ENCODE measurements around the gene CACNA1C.
"Not testable (repeated sequence)": the region's sequence is repeated elsewhere in the genome, so short reads cannot be mapped to it uniquely, and the experiment has no call there.

Gene CACNA1C

DNA sequence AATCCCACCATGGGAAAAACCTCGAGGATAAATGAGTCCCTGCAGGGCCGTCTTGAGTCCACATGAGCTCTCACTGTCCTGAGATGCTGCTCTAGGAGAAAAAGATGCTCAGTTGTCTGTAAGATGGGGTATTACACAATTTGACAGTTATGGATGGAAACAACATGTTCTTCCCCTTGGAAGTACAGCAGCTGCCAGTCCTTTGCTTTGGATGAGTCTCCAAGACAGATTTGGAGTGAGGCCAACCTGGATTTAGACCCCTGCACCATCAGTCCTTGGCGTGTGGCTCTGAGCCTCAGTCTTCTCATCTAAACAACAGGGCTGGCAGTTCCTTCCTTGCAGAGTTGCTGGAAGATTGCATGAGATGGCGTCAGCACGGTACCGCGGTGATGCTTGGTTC is 432.9 kb downstream of the CACNA1C start:
- DNase-seq (ENCODE audit: low spot score), result no peak

DNA sequence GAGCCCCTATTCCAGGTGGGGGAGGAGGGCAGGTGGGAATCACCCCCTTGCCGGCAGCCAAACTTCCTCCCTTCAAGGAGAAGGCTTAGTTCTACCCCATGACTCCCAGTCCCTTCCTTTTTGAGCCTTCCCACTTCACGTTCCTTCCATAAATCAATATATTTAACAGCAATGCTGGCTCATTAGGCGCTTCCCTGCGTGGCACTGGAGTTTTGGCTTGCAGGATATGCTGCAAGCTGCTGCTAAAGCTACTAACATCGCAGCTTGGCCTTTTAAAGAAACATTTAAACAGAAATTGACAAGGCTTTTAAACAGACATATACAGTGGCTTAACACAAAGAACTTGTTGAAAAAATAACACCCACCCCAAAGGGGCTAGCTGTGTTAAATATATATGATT is 434.0 kb downstream of the CACNA1C start:
- no peak for DNase-seq (ENCODE audit: low spot score)

DNA sequence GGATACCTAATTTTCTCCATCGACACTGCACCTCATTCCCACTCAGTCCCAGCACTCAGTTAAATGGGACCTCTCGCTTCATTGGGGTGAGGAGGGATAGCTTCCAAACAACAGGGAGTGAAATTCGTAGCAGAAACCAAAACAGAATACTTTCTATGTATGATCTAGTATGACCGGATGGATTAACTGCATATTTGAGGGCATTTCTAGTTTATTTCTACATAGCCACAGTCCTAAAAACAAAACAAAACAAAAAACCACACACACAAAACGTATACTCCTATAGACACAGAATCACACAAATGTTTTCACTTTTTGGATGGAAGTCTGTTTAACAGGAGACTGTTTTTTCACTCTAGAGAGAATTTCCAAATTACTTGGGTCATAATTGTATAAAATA is 434.5 kb downstream of the CACNA1C start:
- DNase-seq (ENCODE audit: low spot score), result no peak

DNA sequence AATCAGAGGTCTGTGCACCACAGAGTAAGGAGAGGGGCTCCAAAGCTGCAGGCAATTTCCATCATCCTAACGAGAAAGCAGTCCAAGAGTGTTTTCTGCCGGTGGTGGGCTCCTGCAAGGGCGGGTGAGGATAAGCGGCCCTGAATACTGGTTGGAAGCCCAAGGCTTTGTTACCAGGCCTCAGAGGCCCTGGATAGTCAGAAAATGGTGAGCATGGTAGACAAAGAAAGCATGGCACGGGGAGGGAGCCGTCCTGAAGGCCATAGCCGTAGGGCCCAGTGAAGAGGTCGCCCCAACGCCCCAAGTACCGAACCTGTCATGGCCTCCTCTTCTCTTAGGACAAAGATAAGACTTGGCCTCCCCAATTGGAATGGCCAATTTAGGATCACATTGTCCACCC is 435.3 kb downstream of the CACNA1C start:
- no peak for DNase-seq (ENCODE audit: low spot score)

DNA sequence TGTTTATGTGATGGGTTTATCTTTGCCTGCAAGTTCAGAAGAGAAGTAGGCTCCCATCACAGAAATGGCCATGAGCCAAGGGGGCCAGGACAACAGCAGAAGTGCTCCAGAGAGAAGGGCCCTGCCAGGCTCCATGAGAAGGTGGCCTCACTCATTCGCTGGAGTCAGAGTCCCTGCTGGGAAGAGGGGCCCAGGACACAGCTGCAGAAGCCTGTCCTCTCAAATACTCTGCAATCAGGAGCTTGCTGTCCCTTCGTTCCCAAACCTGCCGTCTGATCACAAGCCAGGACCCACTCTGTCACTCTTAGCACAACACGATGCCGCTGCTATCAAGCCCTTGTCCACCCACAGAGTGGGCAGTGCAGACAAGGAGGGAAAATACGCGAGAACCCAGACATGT is 435.8 kb downstream of the CACNA1C start:
- DNase-seq (ENCODE audit: low spot score), result no peak

DNA sequence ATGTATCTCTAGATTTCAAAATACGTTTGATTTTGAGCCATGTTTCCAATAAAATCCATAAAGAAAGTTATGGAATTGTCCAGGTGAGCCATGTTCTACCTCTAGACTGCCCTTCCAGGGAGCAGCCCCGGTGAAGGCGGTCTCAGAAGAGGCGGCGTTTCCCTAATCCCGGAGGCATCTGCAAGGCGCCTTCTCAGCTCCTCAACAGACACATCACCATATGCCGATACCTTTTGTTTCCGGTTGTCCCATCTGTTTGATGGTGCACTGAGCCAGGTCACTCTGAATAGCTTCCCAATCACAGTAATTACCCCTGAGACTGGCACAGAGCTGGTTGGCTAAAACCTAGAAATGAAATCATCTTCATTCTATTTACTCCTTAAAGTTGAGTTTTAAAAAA is 436.5 kb downstream of the CACNA1C start:
- DNase-seq (ENCODE audit: low spot score), result no peak

DNA sequence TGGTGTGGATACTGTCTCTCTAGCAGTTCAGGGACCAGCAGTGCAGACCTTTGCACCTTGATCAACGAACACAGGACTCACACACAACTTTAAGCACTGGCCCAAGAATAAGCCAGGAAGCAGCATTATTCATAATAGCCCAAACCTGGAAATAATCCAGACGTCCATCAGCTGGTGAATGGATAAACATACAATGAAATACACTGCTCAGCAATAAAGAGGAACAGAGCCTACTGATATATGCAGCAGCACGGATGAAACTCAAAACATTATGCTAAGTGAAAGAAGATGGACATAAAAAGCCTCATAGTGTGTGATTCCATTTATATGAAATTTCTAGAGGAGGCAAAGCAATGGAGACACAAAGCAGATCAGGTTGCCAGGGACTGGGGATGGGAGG is 438.0 kb downstream of the CACNA1C start:
- no peak for DNase-seq (ENCODE audit: low spot score)

DNA sequence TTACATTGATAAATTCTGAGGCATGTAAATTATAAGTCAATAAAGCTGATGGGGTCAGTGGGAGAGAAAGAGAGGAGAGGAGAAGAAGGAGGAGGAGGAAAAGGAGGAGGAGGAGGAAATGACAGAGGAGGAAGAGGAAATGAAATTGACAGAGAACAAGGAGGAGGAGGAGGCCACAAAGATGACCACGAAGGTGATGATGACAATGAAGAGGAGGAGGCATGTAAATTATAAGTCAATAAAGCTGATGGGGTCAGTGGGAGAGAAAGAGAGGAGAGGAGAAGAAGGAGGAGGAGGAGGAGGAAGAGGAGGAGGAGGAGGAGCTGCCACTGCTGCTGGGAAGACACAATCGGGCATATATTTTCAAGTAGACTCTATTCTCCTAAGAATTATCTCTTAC is 438.6 kb downstream of the CACNA1C start:
- DNase-seq (ENCODE audit: low spot score), result not testable (repeated sequence)

DNA sequence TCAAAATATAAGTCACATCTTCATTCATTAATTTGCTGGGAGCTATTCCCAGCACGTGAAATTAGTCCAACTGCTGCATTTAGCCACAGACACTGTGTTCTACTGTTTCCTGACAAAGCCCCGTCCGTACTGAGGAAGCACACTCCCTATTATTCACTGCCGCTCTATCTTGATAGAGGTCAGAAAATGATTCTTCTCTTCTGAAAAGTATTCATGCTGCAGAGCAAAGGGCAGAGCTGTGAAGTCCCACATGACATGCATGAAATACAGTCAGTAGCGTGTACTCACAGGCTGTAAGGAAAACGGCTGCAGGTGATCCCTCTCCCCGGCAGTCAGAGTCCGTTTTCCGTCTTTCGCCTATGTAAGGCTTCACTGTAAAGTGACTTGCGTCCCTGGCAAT is 439.4 kb downstream of the CACNA1C start:
- DNase-seq (ENCODE audit: low spot score), result no peak

DNA sequence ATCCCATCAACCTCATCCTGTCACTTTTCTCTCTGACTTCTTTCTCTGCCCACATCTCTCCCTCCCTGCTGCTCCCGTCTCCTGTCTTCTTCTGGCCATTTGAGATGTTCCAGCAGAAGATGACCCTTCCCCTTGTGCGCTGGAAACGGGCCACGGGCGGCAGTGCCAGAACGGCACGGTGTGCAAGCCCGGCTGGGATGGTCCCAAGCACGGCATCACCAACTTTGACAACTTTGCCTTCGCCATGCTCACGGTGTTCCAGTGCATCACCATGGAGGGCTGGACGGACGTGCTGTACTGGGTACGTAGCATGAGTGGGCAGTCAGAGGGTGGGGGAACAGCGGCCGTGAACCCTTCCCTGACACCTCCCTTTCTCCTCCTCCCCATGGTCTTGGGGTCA is 440.3 kb downstream of the CACNA1C start:
- no peak for DNase-seq (ENCODE audit: low spot score)

DNA sequence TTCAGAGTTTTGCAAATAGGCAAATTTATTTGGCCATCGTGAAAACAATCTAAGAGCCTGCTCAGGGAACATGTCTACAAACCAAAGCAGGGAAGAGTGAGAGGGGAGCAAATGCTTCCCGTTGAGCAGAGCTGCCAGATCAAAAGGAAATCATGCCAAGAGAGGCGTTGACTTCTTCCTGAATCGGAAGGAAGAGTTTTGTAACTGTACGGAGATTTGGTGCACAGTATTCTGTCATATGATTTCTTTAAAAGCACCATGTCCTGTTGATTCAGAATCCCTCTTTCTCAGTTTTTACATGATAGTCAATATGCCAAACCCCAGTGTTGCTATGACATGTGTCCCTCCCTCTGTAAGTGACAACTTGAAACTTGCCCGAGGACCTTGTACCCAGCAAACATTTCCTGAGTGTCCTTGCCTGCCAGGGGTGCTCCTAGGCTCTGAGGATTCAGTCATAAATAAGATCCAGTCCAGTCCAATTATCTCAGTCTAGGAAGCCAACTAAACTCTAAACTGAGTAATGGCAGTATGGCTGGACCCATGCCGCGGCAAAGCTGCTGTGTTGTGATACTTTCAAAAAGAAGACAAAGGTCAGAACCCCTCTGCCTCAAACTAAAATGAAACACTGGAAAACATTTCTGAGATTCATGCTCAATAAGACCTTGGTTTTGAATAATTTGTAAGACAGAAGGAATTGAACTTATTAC is 441.9 kb downstream of the CACNA1C start:
- DNase-seq (ENCODE audit: low spot score), result no peak

DNA sequence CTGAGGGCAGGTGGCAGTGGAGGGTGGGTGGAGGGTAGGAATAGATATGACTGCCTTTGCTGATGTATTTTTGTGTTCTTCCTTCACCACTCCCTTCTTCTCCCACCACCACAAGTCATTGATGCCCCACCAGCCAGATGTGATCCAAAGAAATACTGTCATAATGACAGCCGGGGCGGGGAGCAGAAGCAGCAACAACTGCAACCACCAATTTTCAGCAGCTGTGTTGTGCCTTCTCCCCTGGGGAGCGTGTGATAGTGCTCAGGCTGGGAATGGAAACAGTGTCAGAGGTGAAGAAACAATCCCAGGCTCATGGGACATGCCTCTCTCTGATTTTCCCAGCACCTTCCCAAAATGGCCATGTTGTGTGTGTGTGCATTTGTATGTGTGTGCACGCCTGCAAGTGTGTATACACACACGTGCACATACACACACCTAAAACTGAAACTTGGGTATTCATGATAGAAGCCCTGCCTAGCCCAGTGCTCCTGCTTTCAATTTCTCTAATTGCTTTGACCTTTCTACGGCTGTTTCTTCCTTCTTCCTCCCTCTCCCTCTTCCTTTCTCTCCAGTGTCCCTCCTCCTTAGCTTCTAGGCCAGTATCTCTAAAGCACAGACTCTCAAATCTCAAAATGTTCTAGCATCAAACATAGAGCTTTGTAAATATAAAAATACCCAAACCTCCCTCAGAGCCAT is 442.8 kb downstream of the CACNA1C start:
- no peak for DNase-seq (ENCODE audit: low spot score)

DNA sequence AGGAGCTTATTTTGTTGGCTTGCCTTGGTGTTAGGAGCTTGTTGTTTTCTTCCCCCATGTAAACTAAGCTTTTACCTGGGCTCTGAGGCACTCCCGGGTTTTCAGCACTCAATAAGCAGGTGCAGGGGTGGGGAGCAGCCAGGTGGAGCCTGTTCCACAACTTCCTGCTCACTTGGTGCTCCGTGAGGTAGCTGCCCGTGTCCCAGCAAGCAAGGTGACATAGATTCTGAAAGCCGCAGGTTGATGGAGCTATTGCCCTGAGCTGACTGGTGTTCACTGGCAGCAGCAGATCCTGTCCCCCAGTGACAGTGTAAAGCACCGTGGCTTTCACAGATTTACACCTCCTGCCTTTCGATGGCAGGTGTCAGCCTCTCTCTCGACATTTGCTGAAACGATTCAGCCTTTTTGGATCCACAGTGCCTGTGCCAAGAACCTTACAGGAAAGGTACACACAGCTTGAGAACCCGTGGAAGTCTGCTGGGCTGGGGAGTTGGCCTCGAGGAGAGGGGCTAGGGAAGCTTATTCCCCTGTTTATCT is 446.2 kb downstream of the CACNA1C start:
- no peak for DNase-seq (ENCODE audit: low spot score)

DNA sequence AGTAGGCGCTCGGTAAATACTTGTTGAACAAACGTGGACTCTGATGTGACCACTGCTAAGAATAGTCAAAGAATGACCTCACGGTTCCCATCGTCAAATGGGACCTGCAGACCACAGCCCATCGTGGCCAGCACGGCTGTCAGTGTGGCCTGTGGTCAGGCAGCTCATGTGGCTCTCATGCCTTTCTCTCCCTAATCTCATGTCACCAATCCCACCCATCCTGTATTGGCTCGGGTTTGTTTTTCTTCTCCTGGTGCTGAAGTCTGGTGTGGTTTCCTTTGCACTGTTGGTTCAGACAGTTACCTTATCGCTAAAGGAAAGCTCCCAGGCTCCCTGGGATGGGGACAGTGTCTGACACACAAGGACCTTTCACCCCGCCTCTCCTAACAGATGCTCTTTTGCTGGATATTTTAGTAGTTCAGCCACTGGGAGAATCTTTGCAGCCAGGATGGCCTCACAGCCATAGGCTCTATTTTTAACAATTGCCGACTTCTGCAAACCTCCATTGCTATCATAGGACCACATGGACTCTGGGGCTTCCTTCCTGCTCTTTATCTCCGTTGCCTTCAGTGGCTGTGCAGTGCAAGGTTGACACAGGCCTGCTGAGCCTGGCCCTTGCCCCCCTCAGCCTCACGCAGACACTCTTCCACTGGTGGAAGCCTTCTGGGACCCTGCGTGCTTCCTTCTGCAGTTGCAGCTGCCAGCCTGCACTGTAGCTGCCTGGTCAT is 448.8 kb downstream of the CACNA1C start:
- peak; percentile 16 for DNase-seq (ENCODE audit: low spot score)

DNA sequence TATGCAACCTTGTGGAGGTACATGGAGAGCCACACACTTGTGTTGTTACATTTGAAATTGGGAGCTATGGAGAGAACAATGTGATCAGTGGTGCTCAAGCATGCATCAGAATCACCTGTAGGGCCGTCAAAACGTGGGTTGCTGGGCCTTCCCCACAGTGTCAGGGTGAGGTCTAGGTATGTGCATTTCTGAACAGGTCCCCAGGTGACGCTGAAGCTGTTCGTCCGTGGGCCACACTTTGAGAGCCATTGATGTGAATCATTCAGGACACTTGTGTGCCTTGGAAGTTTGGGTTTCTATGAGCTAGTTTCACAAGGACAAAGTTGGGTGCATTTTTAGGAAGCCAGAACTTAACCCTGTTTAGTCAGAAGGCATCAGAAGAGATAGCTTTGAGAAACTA is 450.2 kb downstream of the CACNA1C start:
- DNase-seq (ENCODE audit: low spot score), result no peak

DNA sequence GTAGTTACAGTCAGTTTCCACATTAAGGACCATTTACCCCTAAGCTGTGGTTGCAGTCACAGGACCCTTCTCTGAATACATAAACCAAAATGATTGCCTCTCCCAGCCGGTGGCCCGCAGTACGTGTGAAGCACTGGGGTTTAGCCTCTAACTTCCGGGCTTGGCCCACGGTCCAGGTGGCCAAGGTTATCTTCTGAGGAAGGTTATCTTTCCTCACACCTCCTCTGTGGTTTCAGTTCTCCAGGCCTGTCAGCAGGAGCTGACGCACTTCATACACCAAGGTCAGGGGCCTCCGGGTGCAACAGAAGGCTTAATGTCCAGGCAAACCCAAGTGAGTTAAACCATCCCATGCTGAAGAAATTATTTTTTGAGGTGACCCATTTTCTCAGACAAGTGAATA is 451.0 kb downstream of the CACNA1C start:
- DNase-seq (ENCODE audit: low spot score), result no peak

DNA sequence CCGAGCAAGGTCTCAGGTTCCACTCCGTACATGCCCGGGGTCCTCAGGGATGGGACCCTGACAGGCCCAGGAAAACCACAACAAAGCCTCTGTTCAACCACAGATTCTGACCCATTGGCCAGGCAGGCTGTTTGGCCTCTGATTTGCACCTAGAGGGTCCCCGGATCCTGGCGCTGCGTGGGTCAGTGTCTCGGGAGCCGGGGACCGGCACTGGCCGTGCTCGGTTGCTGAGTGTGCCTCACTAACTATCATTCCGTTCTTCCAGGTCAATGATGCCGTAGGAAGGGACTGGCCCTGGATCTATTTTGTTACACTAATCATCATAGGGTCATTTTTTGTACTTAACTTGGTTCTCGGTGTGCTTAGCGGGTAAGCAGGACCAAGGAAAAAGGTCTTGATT is 451.8 kb downstream of the CACNA1C start:
- DNase-seq (ENCODE audit: low spot score), result no peak

DNA sequence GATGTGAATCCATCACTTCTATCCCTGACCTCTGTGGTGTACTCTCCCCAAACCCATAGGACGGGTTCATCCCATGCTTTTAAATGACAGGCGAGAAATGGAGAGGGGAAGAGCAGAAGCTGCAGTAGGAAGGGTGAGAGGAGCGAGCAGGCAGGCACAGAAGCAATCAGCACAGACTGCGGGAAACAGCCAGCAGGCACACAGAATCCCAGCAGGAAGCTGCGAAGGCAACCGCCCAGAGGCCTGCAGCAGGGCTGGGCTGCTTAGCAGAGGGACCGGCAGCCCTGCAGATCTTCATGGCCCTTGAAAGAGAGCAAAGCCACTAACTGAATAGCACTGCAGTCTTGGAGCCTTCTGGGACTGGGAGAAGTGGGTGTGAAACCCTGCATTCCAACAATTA is 455.0 kb downstream of the CACNA1C start:
- no peak for DNase-seq (ENCODE audit: low spot score)

DNA sequence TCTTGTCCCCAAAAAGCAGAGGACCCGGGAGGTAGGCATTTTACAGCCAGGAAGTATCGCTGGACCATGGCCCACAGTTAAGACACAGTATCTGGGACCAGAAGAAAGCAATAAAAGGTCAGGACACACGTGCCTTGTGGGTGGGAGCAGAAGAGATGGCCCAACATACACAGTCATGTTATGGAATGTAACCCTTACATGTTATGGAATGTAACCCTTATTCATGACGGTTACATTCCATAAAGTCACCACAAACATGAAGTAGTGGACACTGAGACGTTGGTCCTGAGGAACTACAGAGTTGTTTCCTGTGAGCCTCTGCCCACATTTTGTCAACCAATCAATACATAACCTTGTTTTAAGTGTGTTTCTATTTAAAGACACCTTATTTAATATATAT is 456.4 kb downstream of the CACNA1C start:
- no peak for DNase-seq (ENCODE audit: low spot score)

DNA sequence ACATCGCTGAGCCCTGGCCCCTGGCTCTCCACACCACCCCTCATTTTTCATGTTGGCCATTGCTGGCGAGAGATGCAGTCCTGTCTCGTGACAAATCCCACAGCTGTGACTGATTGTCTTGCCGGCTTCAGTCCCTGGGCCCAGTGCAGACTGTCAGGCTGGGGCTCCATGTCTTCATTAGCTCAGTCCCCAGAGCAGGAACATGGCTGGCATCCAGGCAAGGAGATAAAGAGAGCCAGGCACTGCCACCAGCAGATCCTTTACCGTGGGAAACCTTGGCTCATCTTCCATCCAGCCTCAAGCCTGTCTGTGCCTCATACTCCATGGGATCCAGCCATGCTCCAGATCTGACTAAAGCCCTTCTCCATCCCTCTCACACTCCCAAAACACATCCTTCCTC is 457.3 kb downstream of the CACNA1C start:
- DNase-seq (ENCODE audit: low spot score), result no peak

DNA sequence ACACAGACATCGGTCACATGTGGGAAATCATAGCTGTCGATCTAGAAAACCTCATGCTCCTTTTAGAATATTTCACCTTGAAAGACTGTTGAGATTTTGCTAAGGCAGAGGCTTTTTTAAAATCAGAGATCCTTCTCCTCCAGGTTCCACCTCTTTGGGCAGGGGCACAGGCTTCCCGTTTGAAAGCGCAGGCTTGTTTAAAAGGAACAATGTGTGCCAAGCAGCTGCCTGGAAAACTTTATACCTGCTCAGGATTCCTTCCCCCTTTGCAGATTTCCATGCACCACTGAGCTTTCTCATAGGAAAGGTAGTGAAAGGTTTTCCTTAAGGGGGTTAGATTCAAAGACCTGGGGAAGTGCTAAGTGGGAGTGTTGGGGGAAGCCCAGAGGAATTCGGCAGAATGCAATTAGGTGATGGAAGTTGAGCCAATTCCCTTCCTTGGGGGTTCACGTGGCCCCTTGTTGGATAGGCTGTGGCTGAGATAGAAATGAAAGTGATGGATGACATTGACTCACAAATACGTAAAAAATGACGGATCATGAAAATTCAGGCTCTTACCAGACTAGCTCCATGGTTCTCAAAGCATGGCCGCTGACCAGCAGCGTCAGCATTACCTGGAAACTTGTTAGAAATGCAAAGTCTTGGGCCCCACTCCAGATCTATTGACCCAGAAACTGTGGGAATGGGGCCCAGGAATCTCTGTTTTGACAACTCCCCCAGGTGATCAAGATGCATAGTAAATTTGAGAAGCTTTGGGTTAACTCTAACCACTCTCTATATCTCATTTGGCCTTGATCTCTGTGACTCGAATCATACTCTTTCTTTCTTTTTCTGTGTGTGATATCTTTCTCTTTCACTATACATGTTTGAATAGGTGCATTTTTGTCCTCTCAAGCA is 460.6 kb downstream of the CACNA1C start:
- DNase-seq (ENCODE audit: low spot score), result no peak

DNA sequence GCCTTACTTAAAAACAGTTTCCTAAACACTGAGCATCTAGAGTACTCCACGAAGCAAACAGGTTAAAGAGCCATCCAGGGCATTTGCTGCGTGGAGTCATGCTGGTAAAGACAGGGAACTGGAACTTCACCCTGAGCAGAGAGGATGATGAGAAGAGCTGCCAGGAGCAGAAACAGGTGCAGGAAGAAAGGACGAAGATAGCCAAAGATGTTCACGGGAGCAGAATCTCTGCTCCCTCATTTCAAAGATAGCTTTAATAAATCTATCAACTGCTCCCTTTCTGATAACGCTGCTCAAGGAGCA is 461.2 kb downstream of the CACNA1C start:
- DNase-seq (ENCODE audit: low spot score), result no peak

Data from putamen (tissue), 1 donor.